SK-N-SH treated with all-trans-retinoic acid at 6 μM for 48 hours (cell line): ENCODE data around the gene SLC7A5.
"Not testable (repeated sequence)": the region's sequence is repeated elsewhere in the genome, so short reads cannot be mapped to it uniquely, and the experiment has no call there.

Source experiments
- ATAC-seq: fragments of 200-7000 bp; cut with Tn5 transposase; 3 replicates; pipeline ENCODE4 v1.9.1; 2020; ENCODE audit warnings: mild to moderate bottlenecking, moderate library complexity
- ARNTL ChIP-seq: fragments of 450-650 bp; formaldehyde crosslinking; IDR thresholded peaks from 2 replicates; pipeline ENCODE4 v1.5.0; 2020; ENCODE audit warnings: low read depth, mild to moderate bottlenecking, moderate library complexity, borderline replicate concordance
- BACH2 ChIP-seq: fragments of 250-450 bp; sonication (Bioruptor Pico); IDR thresholded peaks from 2 replicates; pipeline ENCODE4 v1.9.0; 2021; ENCODE audit warnings: mild to moderate bottlenecking, borderline replicate concordance
- CSDC2 ChIP-seq: fragments of 250-450 bp; sonication (Bioruptor Pico); IDR thresholded peaks from 2 replicates; pipeline ENCODE4 v1.5.0; 2020; ENCODE audit warnings: mild to moderate bottlenecking, moderate library complexity
- GLIS3 ChIP-seq: fragments of 250-450 bp; sonication (Bioruptor Pico); IDR thresholded peaks from 2 replicates; pipeline ENCODE4 v1.5.0; 2020; ENCODE audit warnings: mild to moderate bottlenecking, moderate library complexity
- PPARA ChIP-seq: fragments of 250-450 bp; sonication (Bioruptor Pico); IDR thresholded peaks from 2 replicates; pipeline ENCODE4 v1.5.0; 2020; ENCODE audit warnings: mild to moderate bottlenecking, borderline replicate concordance
- RARB ChIP-seq: fragments of 250-450 bp; sonication (Bioruptor Pico); IDR thresholded peaks from 2 replicates; pipeline ENCODE4 v1.8.0; 2021; ENCODE audit warnings: mild to moderate bottlenecking, moderate library complexity
- TCF4 ChIP-seq: fragments of 250-450 bp; sonication (Bioruptor Pico); IDR thresholded peaks from 2 replicates; pipeline ENCODE4 v1.8.0; 2021; ENCODE audit warnings: mild to moderate bottlenecking, moderate library complexity, borderline replicate concordance
- ZFP3 ChIP-seq: fragments of 250-450 bp; sonication (Bioruptor Pico); IDR thresholded peaks from 2 replicates; pipeline ENCODE4 v1.5.0; 2020; ENCODE audit warnings: mild to moderate bottlenecking, moderate library complexity
- TF ChIP-seq, protein P1 (sequence below): fragments of 250-450 bp; sonication (Bioruptor Pico); IDR thresholded peaks from 2 replicates; pipeline ENCODE4 v1.5.0; 2020; ENCODE audit warnings: mild to moderate bottlenecking, moderate library complexity
- TF ChIP-seq, protein P2 (sequence below): fragments of 250-450 bp; sonication (Bioruptor Pico); IDR thresholded peaks from 2 replicates; pipeline ENCODE4 v1.8.0; 2021; ENCODE audit warnings: low read depth, mild to moderate bottlenecking, moderate library complexity, borderline replicate concordance
- TF ChIP-seq, protein P3 (sequence below): fragments of 250-450 bp; sonication (Bioruptor Pico); IDR thresholded peaks from 2 replicates; pipeline ENCODE4 v1.5.1; 2020; ENCODE audit warnings: low read depth, mild to moderate bottlenecking, moderate library complexity
- TF ChIP-seq, protein P4 (sequence below): fragments of 250-450 bp; sonication (Bioruptor Pico); IDR thresholded peaks from 2 replicates; pipeline ENCODE4 v1.8.0; 2020; ENCODE audit warnings: mild to moderate bottlenecking, moderate library complexity, borderline replicate concordance

SLC7A5 gene

DNA sequence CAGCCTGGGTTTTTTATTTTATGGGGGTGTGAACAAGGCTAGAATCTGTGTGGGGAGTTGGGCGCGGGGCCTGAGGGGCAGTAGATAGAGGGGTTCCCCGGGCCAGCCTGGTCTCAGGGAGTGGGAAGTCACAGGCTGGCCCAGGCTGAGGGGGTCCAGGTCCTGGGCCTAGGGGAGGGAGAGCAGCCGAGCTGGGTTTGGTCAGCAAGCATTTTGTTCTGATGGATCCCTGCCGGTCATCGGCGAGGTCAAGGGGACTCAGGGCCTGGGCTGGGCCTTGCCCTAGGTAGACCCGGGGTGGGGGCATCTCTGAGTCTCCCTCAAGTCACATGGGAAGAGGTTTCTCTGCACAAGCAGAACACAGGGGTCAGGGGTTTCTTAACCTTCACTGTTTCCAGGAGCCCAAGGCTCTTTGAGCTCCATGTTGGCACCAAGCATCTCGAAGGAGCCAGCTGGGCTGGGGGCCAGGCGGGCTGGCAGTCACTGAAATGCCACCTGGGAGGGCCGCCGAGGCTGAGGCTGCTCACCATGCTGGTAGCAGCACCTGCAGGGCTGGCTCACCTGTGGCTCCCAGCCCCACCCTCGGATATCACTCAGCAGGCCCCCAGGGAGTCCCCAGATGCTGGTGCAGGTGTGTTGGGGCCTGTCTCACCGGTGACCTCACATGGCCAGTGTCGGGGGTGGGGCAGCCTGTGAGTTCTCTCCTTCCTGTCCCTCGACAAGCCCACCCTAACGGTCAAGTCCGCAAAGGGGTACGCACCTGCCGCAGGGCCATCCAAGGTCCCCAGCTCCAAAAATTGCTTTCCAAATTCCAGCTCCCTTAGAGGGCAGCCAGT is 41.0 kb downstream of the SLC7A5 start:
- TF ChIP-seq, protein P1, sequence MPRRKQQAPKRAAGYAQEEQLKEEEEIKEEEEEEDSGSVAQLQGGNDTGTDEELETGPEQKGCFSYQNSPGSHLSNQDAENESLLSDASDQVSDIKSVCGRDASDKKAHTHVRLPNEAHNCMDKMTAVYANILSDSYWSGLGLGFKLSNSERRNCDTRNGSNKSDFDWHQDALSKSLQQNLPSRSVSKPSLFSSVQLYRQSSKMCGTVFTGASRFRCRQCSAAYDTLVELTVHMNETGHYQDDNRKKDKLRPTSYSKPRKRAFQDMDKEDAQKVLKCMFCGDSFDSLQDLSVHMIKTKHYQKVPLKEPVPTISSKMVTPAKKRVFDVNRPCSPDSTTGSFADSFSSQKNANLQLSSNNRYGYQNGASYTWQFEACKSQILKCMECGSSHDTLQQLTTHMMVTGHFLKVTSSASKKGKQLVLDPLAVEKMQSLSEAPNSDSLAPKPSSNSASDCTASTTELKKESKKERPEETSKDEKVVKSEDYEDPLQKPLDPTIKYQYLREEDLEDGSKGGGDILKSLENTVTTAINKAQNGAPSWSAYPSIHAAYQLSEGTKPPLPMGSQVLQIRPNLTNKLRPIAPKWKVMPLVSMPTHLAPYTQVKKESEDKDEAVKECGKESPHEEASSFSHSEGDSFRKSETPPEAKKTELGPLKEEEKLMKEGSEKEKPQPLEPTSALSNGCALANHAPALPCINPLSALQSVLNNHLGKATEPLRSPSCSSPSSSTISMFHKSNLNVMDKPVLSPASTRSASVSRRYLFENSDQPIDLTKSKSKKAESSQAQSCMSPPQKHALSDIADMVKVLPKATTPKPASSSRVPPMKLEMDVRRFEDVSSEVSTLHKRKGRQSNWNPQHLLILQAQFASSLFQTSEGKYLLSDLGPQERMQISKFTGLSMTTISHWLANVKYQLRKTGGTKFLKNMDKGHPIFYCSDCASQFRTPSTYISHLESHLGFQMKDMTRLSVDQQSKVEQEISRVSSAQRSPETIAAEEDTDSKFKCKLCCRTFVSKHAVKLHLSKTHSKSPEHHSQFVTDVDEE, result no peak
- TF ChIP-seq, protein P2, sequence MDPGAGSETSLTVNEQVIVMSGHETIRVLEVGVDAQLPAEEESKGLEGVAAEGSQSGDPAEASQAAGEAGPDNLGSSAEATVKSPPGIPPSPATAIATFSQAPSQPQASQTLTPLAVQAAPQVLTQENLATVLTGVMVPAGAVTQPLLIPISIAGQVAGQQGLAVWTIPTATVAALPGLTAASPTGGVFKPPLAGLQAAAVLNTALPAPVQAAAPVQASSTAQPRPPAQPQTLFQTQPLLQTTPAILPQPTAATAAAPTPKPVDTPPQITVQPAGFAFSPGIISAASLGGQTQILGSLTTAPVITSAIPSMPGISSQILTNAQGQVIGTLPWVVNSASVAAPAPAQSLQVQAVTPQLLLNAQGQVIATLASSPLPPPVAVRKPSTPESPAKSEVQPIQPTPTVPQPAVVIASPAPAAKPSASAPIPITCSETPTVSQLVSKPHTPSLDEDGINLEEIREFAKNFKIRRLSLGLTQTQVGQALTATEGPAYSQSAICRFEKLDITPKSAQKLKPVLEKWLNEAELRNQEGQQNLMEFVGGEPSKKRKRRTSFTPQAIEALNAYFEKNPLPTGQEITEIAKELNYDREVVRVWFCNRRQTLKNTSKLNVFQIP (CRISPR knock-in tag), result no peak
- no peak for TF ChIP-seq ARNTL
- no peak for TF ChIP-seq GLIS3 (CRISPR knock-in tag)
- TF ChIP-seq, protein P3, sequence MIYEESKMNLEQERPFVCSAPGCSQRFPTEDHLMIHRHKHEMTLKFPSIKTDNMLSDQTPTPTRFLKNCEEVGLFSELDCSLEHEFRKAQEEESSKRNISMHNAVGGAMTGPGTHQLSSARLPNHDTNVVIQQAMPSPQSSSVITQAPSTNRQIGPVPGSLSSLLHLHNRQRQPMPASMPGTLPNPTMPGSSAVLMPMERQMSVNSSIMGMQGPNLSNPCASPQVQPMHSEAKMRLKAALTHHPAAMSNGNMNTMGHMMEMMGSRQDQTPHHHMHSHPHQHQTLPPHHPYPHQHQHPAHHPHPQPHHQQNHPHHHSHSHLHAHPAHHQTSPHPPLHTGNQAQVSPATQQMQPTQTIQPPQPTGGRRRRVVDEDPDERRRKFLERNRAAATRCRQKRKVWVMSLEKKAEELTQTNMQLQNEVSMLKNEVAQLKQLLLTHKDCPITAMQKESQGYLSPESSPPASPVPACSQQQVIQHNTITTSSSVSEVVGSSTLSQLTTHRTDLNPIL (CRISPR knock-in tag), result no peak
- TF ChIP-seq, all 23 proteins: peak for 0
- no peak for ATAC-seq

DNA sequence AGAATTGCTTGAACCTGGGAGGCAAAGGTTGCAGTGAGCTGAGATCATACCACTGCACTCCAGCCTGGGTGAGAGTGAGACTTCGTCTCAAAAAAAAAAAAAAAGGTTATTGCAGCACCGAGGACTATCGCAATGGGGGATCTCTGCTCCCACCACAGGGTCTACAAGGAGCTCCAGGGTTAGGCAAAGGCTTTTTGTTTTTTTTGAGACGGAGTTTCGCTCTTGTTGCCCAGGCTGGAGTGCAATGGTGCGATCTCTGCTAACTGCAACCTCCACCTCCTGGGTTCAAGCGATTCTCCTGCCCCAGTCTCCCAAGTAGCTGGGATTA is 41.8 kb downstream of the SLC7A5 start:
- not testable (repeated sequence) for ATAC-seq

DNA sequence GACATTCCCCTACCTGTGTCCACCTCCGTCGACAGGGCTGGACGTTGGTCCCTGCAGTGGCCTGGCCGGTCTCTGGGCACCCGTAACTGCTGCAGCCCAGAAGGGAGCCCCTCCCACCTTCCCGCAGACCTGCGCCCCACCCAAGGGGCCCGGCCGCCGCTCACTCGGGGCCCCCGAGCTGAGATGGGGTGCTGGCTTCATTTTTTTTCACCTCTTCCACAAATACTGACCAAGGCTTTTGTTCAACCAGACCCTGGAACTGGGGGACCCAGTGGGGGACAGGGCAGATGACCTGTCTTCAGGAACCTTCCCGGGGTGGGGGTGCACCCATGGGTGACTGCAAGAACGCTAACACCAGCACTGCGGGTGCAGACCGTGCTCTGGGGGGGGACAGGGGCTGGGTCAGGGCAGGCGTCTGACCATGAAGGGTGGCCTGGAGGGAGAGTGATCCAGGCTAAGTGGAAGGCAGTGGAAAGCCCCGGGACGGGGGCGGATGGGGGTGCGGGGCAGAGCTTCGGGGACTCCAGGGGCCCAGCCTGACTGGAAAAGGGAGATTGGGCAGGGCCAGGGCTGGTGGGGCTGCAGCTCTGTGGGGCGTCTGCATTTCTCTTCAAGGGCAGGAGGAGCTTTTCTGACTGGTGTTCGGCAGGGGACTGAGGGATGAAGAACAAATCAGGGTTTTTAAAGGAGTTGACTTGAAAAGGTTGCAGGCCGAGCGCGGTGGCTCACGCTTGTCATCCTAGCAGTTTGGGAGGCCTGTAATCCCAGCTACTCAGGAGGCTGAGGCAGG is 42.3 kb downstream of the SLC7A5 start:
- ATAC-seq, result no peak
- TF ChIP-seq, protein P3 (CRISPR knock-in tag), result no peak
- no peak for TF ChIP-seq TCF4 (CRISPR knock-in tag)
- no peak for TF ChIP-seq CSDC2 (CRISPR knock-in tag)
- no peak for TF ChIP-seq PPARA (CRISPR knock-in tag)
- TF ChIP-seq BACH2, result no peak
- TF ChIP-seq, protein P4, sequence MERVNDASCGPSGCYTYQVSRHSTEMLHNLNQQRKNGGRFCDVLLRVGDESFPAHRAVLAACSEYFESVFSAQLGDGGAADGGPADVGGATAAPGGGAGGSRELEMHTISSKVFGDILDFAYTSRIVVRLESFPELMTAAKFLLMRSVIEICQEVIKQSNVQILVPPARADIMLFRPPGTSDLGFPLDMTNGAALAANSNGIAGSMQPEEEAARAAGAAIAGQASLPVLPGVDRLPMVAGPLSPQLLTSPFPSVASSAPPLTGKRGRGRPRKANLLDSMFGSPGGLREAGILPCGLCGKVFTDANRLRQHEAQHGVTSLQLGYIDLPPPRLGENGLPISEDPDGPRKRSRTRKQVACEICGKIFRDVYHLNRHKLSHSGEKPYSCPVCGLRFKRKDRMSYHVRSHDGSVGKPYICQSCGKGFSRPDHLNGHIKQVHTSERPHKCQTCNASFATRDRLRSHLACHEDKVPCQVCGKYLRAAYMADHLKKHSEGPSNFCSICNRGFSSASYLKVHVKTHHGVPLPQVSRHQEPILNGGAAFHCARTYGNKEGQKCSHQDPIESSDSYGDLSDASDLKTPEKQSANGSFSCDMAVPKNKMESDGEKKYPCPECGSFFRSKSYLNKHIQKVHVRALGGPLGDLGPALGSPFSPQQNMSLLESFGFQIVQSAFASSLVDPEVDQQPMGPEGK (CRISPR knock-in tag), result no peak
- TF ChIP-seq, protein P1, result no peak
- TF ChIP-seq RARB (CRISPR knock-in tag), result no peak
- TF ChIP-seq ARNTL, result no peak
- TF ChIP-seq ZFP3 (CRISPR knock-in tag), result no peak

DNA sequence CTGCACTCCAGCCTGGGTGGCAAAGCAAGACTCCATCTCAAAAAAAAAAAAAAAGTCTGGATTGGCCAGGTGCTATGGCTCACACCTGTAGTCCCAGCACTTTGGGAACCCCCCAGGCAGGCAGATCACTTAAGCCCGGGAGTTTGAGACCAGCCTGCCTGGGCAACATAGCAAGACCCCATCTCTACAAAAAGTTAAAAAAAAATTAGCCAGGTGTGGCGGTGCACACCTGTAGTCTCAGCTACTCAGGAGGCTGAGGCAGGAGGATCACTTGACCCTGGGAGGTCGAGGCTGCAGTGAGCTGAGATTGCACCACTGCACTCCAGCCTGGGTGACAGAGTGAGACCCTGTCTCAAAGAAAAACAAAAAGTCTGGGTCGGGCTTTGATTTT is 42.9 kb downstream of the SLC7A5 start:
- not testable (repeated sequence) for ATAC-seq

DNA sequence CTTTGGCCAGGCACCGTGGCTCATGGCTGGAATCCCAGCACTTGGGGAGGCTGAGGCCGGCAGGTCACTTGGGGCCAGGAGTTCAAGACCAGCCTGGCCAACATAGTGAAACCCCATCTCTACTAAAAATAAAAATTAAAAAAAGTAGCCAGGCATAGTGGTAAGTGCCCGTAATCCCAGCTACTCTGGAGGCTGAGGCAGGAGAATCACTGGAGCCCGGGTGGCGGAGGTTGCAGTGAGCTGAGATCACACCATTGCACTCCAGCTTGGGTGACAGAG is 43.5 kb downstream of the SLC7A5 start:
- not testable (repeated sequence) for ATAC-seq
